PC-3 (cell line): ENCODE results near the gene RNF4.

Source experiments
- CTCF ChIP-seq: fragments of 300-600 bp; sonication (generic); conservative IDR thresholded peaks from 2 replicates; pipeline ENCODE4 v1.5.1; 2017; ENCODE audit warnings: antibody characterized with exemption, low read depth, mild to moderate bottlenecking, low read length
- EZH2 ChIP-seq: fragments of 300-600 bp; sonication (generic); IDR thresholded peaks from one replicate; pipeline ENCODE4 v1.6.1; 2017; ENCODE audit warnings: antibody characterized with exemption, mild to moderate bottlenecking, low read length; ENCODE audit not compliant: unreplicated experiment
- EZH2phosphoT487 ChIP-seq: fragments of 300-600 bp; sonication (generic); IDR thresholded peaks from 2 replicates; pipeline ENCODE4 v1.6.1; 2018; ENCODE audit warnings: mild to moderate bottlenecking, antibody characterized with exemption, low read length, borderline replicate concordance

DNA sequence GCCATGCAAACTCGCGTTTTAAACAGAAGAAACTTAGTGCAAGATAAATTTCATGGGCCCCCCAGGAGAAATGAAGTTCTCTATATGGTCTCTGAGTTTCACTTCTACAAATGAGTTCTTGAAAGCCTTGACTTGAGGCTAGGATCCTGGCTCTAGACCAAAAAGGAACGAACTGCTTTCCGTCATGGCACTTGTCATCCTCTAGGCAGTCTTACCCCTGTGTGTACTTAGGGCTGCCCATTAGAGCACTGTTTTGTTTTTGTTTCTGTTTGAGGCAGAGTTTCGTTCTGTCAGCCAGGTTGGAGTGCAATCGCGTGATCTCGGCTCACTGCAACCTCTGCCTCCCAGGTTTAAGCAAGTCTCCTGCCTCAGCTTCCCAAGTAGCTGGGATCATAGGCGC is 29.0 kb downstream of the RNF4 start:
- TF ChIP-seq CTCF (no peak), EZH2 (no peak), EZH2phosphoT487 (no peak)
